Glutamatergic neuron (in vitro differentiated cells): ENCODE data around the gene ZNF335. TPM values are rescaled to one million over a fixed set of nuclear protein-coding genes. Genes with fewer than 3 reads are reported as not detected.
A peak's percentile ranks its signal among the peaks of the same experiment; 100 is the strongest.

ENCODE experiments used
- DNase-seq: peaks from one replicate; pipeline ENCODE4 v3.0.0; 2022
- H3K27ac Mint-ChIP-seq: one replicate; pipeline ENCODE4 v1.8.0; 2020; ENCODE audit warnings: mild to moderate bottlenecking, mixed read lengths, inconsistent platforms; ENCODE audit not compliant: unreplicated experiment
- H3K27me3 Mint-ChIP-seq: one replicate; pipeline ENCODE4 v1.8.0; 2020; ENCODE audit warnings: mild to moderate bottlenecking, moderate library complexity, mixed read lengths, inconsistent platforms; ENCODE audit not compliant: unreplicated experiment
- H3K36me3 Mint-ChIP-seq: one replicate; pipeline ENCODE4 v1.8.0; 2020; ENCODE audit warnings: mild to moderate bottlenecking, mixed read lengths, inconsistent platforms; ENCODE audit not compliant: unreplicated experiment
- H3K4me1 Mint-ChIP-seq: one replicate; pipeline ENCODE4 v1.8.0; 2020; ENCODE audit warnings: mild to moderate bottlenecking, low read depth, mixed read lengths, inconsistent platforms; ENCODE audit not compliant: unreplicated experiment
- H3K4me3 Mint-ChIP-seq: one replicate; pipeline ENCODE4 v1.8.0; 2020; ENCODE audit warnings: mild to moderate bottlenecking, mixed read lengths, inconsistent platforms; ENCODE audit not compliant: unreplicated experiment
- H3K9me3 Mint-ChIP-seq: one replicate; pipeline ENCODE4 v1.8.0; 2020; ENCODE audit warnings: mild to moderate bottlenecking, moderate library complexity, mixed read lengths, inconsistent platforms; ENCODE audit not compliant: unreplicated experiment
- total RNA-seq: library from RNA; stranded (reverse); fragmentation: NEBNext Ultra II Directional; extraction: Animal tissue kit (Norgen Biotek cat#: 25700); gene quantifications from one replicate; pipeline ENCODE4 v1.2.1, GENCODE V29; 2021; ENCODE audit not compliant: unreplicated experiment
- TF ChIP-seq, protein P1 (sequence below): fragments of 200-600 bp; sonication (generic); IDR thresholded peaks from one replicate; pipeline ENCODE4 v1.5.0; 2021; ENCODE audit not compliant: partially characterized antibody, unreplicated experiment

The ZNF335 gene
- total RNA-seq, 1 donor from 2014 or later: 23.1 TPM

DNA sequence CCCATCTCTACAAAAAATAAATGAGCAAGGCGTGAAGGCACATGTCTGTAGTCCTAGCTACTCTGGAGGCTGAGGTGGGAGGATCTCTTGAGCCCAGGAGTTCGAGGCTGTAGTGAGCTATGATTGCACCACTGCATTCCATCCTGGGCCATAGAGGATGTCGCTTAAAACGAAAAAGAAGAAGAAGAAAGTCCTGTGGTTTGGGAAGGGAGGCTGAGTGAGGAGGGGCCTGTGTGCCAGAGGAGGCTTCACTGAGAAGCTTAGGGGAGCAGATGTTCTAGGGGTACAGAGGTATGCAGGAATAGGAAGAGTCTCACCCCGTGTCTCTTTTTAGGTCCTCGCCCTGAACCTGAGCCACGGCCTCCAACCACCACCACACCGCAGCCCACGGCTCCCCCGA, 40.9 kb upstream of the ZNF335 start:
- Mint-ChIP-seq H3K4me3 (no peak overlapping the region), H3K27me3 (peaks cover 11% of the 10 kb centered on the region)

DNA sequence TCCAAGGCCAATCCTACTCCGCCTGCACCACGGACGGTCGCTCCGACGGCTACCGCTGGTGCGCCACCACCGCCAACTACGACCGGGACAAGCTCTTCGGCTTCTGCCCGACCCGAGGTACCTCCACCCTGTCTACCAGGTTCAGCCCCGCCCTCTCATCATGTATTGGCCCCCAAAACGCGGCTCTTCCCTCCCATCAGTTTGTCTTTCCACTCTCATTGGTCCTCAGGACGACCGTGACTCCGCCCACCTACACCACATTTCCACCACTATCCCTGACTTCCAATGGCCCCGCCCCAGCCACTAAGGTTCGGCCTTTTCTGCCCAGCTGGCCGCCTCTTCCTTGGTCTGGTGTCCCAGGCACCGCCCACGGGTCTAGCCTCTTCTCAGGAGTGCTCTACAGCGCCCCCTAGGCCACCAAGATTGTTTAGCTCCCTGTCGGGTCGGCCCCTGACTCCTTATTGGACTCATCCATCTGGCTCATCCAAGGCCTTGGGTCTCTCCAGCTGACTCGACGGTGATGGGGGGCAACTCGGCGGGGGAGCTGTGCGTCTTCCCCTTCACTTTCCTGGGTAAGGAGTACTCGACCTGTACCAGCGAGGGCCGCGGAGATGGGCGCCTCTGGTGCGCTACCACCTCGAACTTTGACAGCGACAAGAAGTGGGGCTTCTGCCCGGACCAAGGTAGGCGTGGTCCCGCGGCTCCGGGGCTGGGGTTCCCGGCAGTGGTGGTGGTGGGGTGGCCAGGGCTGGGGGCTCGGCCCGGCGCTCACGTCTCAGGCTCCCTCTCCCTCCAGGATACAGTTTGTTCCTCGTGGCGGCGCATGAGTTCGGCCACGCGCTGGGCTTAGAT, 39.9 kb upstream of the ZNF335 start:
- H3K27ac Mint-ChIP-seq: no peak overlapping the region
- no peak for DNase-seq
- H3K4me3 Mint-ChIP-seq: peak overlapping the region; percentile 38
- H3K36me3 Mint-ChIP-seq: peaks cover 6% of the 10 kb centered on the region
- H3K4me1 Mint-ChIP-seq: no peaks in the 10 kb centered on the region
- H3K9me3 Mint-ChIP-seq: peaks cover 17% of the 10 kb centered on the region
- TF ChIP-seq, protein P1, sequence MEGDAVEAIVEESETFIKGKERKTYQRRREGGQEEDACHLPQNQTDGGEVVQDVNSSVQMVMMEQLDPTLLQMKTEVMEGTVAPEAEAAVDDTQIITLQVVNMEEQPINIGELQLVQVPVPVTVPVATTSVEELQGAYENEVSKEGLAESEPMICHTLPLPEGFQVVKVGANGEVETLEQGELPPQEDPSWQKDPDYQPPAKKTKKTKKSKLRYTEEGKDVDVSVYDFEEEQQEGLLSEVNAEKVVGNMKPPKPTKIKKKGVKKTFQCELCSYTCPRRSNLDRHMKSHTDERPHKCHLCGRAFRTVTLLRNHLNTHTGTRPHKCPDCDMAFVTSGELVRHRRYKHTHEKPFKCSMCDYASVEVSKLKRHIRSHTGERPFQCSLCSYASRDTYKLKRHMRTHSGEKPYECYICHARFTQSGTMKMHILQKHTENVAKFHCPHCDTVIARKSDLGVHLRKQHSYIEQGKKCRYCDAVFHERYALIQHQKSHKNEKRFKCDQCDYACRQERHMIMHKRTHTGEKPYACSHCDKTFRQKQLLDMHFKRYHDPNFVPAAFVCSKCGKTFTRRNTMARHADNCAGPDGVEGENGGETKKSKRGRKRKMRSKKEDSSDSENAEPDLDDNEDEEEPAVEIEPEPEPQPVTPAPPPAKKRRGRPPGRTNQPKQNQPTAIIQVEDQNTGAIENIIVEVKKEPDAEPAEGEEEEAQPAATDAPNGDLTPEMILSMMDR: peak; percentile 25
- peaks cover 11% of the 10 kb centered on the region for H3K27me3 Mint-ChIP-seq

More for the DNA sequence above, 40.9 kb upstream of the ZNF335 start:
- peaks cover 17% of the 10 kb centered on the region for H3K9me3 Mint-ChIP-seq
- TF ChIP-seq, protein P1: no peak
- no peaks in the 10 kb centered on the region for H3K4me1 Mint-ChIP-seq
- H3K36me3 Mint-ChIP-seq: peaks cover 10% of the 10 kb centered on the region
- H3K27ac Mint-ChIP-seq: no peak overlapping the region
- no peak for DNase-seq

DNA sequence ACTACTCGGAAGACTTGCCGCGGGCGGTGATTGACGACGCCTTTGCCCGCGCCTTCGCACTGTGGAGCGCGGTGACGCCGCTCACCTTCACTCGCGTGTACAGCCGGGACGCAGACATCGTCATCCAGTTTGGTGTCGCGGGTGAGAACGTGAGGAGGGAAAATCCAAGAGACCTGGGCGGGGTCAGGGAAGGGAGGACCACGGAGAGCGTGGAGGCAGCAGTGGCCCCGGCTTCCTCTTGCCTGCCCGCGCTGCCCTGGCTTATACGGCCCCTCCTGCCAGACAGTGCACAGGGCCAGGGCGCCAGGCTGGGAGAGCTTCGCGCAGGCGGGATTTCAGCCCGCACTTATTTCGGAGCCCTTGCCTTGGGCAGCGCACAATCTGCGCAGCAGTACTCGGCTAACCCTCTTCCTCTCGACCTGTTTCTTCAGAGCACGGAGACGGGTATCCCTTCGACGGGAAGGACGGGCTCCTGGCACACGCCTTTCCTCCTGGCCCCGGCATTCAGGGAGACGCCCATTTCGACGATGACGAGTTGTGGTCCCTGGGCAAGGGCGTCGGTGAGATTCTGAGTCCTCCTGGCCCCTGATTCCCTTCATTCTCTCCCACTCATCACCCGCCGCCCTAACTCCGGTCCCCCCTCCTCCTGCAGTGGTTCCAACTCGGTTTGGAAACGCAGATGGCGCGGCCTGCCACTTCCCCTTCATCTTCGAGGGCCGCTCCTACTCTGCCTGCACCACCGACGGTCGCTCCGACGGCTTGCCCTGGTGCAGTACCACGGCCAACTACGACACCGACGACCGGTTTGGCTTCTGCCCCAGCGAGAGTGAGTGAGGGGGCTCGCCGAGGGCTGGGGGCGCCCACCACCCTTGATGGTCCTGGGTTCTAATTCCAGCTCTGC, 38.7 kb upstream of the ZNF335 start:
- Mint-ChIP-seq H3K36me3 (peaks cover 6% of the 10 kb centered on the region), H3K9me3 (peaks cover 17% of the 10 kb centered on the region), H3K4me3 (no peak overlapping the region), H3K27ac (no peak overlapping the region), H3K4me1 (no peaks in the 10 kb centered on the region), H3K27me3 (peaks cover 9% of the 10 kb centered on the region)
- DNase-seq: no peak
- TF ChIP-seq, protein P1: no peak

DNA sequence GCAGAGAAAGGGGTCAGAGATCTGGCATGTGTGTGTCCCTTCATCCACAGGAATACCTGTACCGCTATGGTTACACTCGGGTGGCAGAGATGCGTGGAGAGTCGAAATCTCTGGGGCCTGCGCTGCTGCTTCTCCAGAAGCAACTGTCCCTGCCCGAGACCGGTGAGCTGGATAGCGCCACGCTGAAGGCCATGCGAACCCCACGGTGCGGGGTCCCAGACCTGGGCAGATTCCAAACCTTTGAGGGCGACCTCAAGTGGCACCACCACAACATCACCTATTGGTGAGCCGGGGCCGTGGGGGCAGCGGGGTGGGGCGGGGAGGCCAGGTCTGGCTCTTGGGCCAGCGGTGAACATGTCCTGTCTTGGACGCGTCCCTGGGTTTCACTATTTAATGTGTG, 37.8 kb upstream of the ZNF335 start:
- Mint-ChIP-seq H3K9me3 (peaks cover 16% of the 10 kb centered on the region), H3K27ac (no peak overlapping the region), H3K36me3 (peaks cover 6% of the 10 kb centered on the region), H3K4me3 (no peak overlapping the region), H3K27me3 (peaks cover 7% of the 10 kb centered on the region), H3K4me1 (no peaks in the 10 kb centered on the region)
- TF ChIP-seq, protein P1: no peak
- DNase-seq: no peak
